Right renal pelvis (tissue), 4 donors: ENCODE results near the gene LAMB3. TPM values are rescaled to one million over a fixed set of nuclear protein-coding genes. Genes with fewer than 3 reads are reported as not detected.

Source experiments
- DNase-seq, 4 donors: peaks; one replicate each; pipeline ENCODE4 v3.0.0-alpha.2; 2013; ENCODE audit warnings: low read depth in 4 of 4, low spot score in 3 of 4, missing footprints in 1 of 4
- polyA plus RNA-seq, 4 donors: library from polyadenylated mRNA; unstranded; fragments of 120-200 nt; gene quantifications; one replicate each; pipeline ENCODE4 v1.2.1, GENCODE V29; 2013; ENCODE audit not compliant: insufficient read length in 4 of 4

Gene LAMB3
- polyA plus RNA-seq, 4 donors, result 0.93 to 1.8 (median 1.7) TPM

- DNase-seq, result peak; percentile 64 to 74 (median 70)
Measured at GRCh38 chr1:209569455-209570207, 82.6 kb downstream of the LAMB3 start.

DNA sequence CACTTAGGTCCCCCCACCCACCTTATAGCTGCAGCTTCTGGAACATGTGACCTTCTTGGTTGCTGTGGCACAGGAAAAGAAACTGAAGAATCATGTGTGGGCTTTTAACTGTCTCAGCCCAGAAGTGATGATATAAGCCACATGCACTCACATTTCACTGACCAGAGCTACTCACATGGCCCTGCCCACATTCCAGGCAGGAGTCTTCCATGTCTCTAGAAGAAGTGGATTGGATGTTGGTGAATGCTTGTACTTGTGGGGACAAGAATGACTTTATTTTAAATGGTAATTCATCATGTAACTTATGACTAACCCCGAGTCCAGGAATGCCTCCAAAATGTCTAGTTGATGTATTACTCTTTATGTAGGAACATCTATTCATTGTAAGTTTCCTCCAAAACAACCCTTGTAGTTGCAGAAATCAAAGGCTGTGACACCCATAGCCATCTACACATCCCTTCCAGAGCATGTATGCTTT lies 84.5 kb downstream of the LAMB3 start:
- no peak for DNase-seq

GRCh38 chr1:209565759-209566678 lies 86.2 kb downstream of the LAMB3 start:
- DNase-seq, result peak; percentile 68 to 81 (median 72)

Other genes with a start within 250 kb of the LAMB3 start
- 1 to 10 TPM; 5.4 to 6.6 (median 6.2) TPM for gene CAMK1G, start 68.7 kb downstream of the LAMB3 start, polyA plus RNA-seq
- 10 to 100 TPM in 3 of 4 donors, 1 to 10 TPM in 1; 8.8 to 17.2 (median 15.2) TPM for gene G0S2, start 23.0 kb upstream of the LAMB3 start, polyA plus RNA-seq
- gene HSD11B1, start 52.4 kb upstream of the LAMB3 start, polyA plus RNA-seq, result under 1 TPM; 0.27 to 0.46 (median 0.34) TPM
- gene TRAF3IP3, start 103.6 kb upstream of the LAMB3 start, polyA plus RNA-seq, result 1 to 10 TPM; 1.2 to 2.0 (median 1.7) TPM
- 1 to 10 TPM; 3.6 to 4.4 (median 3.9) TPM for gene C1orf74, start 132.1 kb upstream of the LAMB3 start, polyA plus RNA-seq
- gene IRF6, start 153.7 kb upstream of the LAMB3 start, polyA plus RNA-seq, result 10 to 100 TPM; 17.1 to 23.7 (median 20.4) TPM
- gene UTP25, start 175.5 kb upstream of the LAMB3 start, polyA plus RNA-seq, result 10 to 100 TPM in 3 of 4 donors, 1 to 10 TPM in 1; 9.5 to 11.5 (median 11.1) TPM